Fibroblast of pulmonary artery (primary cell): ENCODE data around the gene NRROS.
A peak's percentile ranks its signal among the peaks of the same experiment; 100 is the strongest.

Source experiments
- DNase-seq: peaks from one replicate; pipeline ENCODE4 v3.0.0-alpha.2; 2010; ENCODE audit warnings: low read depth
- H3K4me3 ChIP-seq: replicated peaks from 2 replicates; pipeline ENCODE4 v1.5.1; 2011; ENCODE audit warnings: low read depth, mild to moderate bottlenecking, control low read depth, low read length, moderate library complexity
- TF ChIP-seq, protein P1 (sequence below): IDR thresholded peaks from 2 replicates; pipeline ENCODE4 v1.5.1; 2011; ENCODE audit warnings: mild to moderate bottlenecking, control low read depth, low read length, inconsistent platforms; ENCODE audit errors: missing control alignments

Gene NRROS

DNA sequence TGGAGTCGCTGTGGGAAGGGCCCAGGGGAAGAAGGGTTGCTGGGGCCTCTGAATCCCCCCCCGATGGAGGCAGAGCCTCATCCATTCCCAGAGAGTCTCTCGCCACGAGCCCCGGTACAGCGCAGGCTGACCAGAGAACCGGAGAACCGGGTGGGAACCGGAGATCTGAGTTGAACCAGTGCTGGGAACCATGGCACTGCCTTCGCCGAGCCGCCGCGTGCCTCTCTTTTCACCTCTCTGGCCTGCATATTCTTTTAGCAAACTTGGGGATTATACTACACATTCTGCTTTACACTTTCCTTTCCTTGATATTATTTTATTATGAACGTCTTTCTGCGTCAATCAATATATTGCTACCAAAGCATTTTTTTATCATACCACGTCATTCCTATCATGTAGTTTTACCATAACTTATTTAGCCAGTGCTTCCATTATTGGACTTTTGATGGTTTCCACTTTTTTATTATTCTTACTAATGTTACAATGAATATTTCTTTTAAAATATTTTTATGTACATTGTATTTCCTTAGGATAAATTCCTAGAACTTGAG is 7.2 kb downstream of the NRROS start:
- TF ChIP-seq, protein P1, sequence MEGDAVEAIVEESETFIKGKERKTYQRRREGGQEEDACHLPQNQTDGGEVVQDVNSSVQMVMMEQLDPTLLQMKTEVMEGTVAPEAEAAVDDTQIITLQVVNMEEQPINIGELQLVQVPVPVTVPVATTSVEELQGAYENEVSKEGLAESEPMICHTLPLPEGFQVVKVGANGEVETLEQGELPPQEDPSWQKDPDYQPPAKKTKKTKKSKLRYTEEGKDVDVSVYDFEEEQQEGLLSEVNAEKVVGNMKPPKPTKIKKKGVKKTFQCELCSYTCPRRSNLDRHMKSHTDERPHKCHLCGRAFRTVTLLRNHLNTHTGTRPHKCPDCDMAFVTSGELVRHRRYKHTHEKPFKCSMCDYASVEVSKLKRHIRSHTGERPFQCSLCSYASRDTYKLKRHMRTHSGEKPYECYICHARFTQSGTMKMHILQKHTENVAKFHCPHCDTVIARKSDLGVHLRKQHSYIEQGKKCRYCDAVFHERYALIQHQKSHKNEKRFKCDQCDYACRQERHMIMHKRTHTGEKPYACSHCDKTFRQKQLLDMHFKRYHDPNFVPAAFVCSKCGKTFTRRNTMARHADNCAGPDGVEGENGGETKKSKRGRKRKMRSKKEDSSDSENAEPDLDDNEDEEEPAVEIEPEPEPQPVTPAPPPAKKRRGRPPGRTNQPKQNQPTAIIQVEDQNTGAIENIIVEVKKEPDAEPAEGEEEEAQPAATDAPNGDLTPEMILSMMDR = no peak
- no peak for DNase-seq

DNA sequence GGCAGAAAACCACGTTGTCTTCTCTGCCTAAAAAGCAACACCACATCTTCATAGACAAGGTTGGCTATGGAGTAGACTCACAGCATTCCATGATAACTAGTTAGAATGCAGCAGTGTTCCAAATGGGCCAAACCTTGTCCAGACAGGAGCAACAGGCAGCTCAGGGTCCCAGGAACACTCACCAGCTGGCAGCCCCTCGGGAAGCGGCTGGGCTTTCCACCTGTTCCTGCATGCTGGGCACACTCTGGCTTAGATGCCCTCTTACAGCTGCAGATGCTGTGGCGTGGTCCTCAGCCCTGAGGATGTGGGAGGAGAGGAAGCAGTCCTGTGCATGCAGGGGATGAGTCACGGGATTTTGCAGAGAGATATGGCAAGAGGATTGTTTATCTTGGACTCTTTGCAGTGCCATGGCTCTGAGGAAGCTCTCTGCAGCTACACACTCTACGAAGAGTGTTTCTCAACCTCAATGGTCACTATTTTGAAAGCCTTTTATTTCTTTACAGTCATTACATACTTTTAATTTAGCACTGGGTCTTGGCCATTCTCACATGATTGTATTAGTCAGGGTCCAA is 11.3 kb downstream of the NRROS start:
- peak; percentile 99 for DNase-seq
- no peak overlapping the region for H3K4me3 ChIP-seq
- TF ChIP-seq, protein P1 = no peak

More for the DNA sequence above, 7.2 kb downstream of the NRROS start:
- H3K4me3 ChIP-seq = no peak overlapping the region

DNA sequence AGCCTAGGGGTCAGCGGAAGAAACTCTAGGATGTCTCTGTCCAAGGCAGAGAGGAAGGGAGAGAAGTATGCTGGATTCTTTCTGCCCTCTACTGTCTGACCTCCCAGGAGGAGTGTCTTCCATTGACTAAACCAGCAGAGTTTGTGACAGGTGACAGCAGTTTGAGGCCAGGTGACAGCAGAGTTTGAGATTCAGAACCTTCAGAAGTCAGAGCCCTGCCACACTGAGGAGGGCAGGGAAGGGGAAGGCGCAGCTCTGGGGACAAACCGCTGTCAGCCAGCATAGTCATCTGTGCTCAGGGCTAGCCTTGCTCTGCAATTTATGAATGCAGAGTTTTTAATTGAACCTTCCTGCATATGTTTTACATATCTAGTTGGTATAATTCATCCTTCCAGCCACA is 12.3 kb downstream of the NRROS start:
- no peak overlapping the region for H3K4me3 ChIP-seq
- no peak for DNase-seq
- TF ChIP-seq, protein P1 = no peak

DNA sequence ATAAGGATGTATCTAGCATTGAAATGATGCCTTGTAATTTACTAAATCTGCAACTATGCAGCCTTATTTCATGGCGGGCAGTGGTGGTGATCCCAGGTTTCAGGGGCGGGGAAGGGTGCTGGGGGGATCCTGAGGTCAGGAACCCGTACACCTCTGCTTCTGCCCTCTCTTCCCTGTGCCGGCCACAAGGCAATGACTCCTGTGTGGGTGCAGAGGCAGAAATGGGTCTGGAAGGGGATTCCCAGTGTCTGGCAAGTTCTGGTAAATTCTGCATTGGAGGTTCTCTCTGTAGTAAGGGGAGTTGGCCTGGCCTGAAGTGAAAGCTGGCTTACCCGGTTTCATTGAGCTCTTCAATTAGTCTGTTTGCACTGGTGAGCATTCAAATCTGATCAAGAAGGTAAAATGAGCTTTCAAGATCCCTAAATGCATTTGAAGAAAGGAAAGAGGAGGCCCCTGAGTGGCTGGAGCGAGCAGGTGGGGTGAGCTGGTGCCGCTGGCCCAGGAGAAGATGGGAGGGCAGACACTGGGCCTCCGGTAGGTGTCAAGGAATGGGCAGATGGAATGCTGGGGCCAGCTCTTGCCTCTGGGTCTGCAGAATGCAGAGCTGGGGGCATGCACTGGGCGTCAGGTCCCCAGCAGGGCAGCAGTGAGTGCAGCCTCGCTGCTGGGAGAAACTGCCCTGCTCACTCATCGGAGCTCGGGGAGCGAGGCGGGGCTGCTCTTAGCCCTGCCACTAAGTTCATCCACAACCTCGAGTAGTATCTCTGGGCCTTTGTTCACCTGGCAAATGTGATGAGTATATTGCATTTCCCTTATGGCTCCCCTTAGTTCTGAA is 13.7 kb downstream of the NRROS start:
- no peak overlapping the region for H3K4me3 ChIP-seq
- TF ChIP-seq, protein P1 = no peak
- DNase-seq = no peak

DNA sequence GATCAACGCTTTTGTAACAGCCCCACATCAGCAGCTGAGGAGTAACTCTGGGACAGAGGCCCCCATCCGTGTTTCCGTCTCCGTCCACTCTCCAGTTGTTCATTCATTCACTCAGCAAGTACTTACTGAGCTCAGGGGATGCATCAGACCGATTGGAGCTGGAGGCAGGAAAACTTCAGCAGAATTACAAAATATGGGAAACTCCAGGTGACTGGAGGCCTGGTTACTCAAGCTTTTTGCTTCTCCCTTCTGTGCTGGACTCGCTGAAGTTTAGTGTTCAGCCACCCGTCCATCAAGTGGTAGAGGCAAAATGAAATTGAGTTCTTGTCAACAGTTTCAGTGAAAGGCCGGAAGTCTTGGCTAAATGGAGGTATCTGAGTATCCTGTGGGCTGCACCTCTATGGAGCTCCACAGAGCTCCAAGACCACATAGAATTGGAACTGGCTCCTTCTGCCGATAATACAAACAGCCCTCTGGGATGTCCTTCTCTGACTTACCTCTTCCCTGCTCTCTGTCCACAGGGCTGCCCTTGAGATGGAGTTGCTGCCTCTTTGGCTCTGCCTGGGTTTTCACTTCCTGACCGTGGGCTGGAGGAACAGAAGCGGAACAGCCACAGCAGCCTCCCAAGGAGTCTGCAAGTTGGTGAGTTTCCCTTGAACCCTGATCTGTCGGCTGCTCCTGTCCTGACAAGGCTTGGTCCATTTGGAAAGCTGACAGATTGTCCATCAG is 14.7 kb downstream of the NRROS start:
- DNase-seq = no peak
- TF ChIP-seq, protein P1 = no peak
- no peak overlapping the region for H3K4me3 ChIP-seq

DNA sequence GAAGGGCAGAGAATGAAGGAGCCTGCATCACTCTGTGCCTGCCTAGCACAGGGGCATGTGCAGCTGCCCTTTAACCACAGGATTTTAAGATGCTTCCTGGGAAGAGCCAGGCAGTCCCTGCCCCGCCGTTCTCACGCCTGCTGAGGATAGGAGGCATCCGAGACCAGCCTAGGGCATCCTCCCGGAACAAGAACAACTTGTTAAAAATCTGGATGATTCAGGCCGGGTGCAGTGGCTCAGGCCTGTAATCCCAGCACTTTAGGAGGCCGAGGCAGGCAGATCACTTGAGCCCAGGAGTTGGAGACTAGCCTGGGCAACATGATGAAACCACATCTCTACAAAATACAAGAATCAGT is 15.2 kb downstream of the NRROS start:
- peak; percentile 19 for DNase-seq
- no peak overlapping the region for H3K4me3 ChIP-seq
- TF ChIP-seq, protein P1 = no peak
